Activated naive CD8-positive, alpha-beta T cell treated with anti-CD3 and anti-CD28 coated beads, Interleukin-2, amount 50 U/mL, for 16 hours (primary cell): ENCODE measurements around the gene YIPF4.
"Not testable (repeated sequence)": the region's sequence is repeated elsewhere in the genome, so short reads cannot be mapped to it uniquely, and the experiment has no call there.

Experiments used
- DNase-seq: peaks from one replicate; pipeline ENCODE4 v3.0.0-alpha.2; 2020; ENCODE audit warnings: low read depth, low spot score

Gene YIPF4

DNA sequence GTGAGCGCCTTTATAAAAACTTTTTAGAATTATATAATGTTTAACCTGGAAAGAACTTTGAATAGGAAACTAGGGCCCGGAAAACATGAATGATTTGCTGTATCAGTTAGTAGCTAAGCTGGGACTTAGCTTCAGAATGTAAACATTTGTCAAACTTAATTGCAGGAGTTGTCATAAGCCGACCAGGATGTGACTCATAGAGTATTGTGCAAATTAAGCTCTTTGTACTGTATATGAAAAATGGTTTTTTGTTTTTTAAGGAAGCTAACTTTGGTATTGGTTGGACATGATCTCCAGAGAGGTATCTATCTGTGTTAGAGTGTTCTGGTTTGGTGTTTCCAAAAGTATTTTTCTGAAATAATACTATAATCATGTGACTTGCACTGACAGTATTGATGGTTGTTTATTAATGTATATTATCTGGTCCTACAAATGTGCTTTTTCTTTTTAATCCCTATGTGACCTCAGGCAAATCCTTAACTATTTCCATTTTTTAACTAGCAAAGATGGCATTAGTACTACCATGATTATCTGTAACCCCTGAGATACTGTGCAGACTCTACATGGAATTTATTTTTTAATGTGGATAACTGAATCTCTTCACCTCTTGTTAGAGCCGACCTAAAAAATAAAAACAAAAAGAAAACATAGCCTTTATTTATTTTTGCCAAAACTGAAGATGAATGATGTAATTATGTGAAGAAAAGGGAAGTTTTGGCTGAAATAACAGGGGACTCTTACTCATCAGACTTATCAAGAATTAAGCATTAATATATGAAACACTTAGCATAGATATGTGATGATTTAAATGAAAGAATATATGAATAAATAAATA is 11.7 kb downstream of the YIPF4 start:
- no peak for DNase-seq

DNA sequence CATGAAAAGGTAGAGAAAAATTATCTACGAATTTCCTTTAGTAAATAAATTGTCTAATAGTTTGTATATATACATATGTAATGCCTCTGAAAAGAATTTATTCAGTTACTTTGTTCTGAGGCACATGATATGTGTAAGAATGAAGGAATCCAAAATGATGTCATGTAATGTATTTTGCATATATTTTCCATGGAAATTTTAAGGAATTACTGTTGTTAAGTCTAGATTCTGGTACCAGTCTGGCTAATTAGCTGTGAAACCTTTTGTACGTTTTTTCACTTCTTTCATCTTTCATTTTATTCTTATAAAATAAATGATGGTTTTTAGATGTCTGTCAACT is 12.3 kb downstream of the YIPF4 start:
- no peak for DNase-seq

DNA sequence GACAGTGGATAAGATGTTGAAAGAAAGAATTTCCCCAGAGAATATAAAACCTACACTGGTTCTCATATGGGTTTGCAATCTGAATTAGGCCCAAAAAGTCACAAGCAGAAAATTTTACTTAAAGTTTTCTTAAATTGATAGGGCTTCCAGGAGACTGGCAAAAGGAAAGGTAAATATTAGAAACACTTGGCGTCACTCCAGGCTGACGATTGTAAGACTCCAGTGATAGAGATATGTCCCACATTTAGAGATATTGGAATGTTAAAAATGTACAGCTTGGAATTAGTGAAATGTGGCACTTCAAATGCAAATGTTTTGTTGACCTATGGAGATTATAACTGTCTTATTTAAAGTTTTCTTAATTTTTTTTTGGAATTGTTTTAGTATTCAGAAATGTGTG is 14.0 kb downstream of the YIPF4 start:
- DNase-seq = no peak

DNA sequence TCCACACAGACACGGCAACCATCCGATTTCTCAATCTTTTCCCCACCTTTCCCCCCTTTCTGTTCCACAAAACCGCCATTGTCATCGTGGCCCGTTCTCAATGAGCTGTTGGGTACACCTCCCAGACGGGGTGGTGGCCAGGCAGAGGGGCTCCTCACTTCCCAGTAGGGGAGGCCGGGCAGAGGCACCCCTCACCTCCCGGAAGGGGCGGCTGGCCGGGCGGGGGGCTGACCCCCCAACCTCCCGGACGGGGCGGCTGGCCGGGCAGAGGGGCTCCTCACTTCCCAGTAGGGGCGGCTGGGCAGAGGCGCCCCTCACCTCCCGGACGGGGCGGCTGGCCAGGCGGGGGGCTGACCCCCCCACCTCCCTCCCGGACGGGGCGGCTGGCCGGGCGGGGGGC is 15.8 kb downstream of the YIPF4 start:
- DNase-seq = not testable (repeated sequence)

DNA sequence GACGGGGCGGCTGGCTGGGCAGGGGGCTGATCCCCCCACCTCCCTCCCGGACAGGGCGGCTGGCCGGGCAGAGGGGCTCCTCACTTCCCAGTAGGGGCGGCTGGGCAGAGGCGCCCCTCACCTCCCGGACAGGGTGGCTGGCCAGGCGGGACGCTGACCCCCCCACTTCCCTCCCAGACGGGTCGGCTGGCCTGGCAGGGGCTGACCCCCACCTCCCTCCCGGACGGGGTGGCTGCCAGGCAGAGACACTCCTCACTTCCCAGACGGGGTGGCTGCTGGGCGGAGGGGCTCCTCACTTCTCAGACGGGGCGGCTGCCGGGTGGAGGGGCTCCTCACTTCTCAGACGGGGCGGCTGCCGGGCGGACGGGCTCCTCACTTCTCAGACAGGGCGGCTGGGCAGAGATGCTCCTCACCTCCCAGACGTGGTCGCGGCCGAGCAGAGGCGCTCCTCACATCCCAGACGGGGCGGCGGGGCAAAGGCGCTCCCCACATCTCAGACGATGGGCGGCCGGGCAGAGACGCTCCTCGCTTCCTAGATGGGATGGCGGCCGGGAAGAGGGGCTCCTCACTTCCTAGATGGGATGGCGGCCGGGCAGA is 16.4 kb downstream of the YIPF4 start:
- DNase-seq = not testable (repeated sequence)

DNA sequence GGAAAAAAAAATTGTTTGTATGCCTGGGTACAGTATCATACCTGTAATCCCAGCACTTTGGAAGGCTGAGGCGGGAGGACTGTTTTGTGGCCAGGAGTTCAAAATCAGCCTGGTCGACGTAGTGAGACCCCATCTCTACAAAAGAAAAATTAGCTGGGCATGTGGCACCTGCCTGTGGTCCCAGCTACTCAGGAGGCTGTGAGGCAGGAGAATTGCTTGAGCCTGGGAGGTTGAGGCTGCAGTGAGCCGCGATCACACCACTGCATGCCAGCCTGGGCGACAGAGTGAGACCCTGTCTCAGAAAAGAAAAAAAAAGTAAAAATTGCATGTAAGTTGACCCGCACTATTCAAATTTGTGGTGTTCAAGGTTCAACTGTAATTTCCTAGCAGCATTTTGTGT is 32.9 kb downstream of the YIPF4 start:
- DNase-seq = no peak

DNA sequence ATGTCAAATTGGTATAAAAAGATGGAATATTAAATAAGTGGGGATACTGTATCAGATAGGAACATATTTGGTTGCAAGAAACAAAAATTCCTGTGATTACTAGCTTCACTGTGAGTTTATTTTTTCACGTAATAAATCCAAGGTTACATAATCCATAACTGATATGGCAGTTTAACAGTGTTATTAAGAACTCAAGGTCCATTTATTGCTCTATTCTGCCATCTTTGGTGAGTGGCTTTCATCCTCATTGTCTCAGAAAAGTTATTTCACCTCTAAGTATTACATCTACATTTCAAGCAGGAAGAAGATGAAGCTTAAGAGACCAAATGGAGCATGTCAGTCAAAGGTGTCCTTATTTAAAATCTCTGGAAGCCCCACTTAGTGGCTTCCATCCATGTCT is 37.2 kb downstream of the YIPF4 start:
- DNase-seq = no peak

DNA sequence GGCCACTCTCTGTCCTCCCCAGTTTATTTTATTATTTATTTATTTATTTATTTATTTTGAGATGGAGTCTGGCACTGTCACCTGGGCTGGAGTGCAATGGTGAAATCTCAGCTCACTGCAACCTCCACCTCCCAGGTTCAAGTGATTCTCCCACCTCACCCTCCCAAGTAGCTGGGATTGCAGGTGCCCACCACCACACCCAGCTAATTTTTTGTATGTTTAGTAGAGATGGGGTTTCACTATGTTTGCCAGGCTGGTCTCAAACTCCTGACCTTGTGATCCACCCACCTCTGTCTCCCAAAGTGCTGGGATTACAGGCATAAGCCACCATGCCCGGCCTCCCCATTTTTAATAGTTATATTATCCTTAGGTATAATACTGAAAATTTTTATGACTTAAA is 51.0 kb downstream of the YIPF4 start:
- not testable (repeated sequence) for DNase-seq

DNA sequence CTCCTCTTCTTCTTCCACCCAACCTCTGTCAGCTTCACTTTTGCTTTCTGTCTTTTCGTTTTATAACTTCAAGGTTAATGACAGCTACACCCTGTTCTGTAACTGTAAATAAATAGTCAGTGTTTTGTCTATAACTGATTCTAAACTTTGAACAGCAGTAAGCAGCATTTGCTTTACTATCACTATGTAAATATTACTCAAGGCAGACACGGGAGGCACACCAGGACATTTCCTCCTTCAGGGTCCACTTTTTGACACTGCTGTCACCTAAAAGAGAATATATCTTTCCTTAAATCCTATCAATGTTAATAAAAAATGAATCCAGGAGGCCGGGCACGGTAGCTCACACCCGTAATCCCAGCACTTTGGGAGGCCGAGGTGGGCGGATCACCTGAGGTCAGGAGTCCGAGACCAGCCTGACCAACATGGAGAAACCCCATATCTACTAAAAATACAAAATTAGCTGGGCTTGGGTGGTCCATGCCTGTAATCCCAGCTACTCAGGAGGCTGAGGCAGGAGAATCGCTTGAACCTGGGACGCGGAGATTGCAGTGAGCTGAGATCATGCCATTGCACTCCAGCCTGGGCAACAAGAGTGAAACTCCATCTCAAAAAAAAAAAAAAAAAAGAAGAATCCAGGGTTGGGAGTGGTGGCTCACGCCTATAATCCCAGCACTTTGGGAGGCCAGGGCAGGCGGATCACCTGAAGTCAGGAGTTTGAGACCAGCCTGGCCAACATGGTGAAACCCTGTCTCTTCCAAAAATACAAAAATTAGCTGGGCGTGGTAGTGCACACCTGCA is 51.7 kb downstream of the YIPF4 start:
- DNase-seq = not testable (repeated sequence)

DNA sequence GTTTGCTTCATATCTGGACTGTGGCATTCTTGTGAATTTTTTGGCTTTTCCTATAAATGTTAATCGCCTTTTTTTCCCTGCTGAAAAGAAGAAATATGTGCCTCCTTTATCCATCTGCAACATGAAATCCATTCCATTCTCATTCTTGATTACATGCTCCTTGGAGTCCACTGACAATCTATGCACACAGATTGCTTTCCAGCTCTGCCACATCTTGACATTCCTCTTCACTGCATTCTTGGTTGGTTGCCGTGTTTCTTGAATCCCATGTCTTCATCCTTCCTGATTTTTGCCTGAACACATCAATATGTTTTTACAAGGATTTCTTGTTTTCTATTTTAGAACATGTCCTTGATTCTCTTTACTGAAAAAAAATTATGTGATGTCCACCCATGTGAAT is 52.4 kb downstream of the YIPF4 start:
- DNase-seq = no peak

DNA sequence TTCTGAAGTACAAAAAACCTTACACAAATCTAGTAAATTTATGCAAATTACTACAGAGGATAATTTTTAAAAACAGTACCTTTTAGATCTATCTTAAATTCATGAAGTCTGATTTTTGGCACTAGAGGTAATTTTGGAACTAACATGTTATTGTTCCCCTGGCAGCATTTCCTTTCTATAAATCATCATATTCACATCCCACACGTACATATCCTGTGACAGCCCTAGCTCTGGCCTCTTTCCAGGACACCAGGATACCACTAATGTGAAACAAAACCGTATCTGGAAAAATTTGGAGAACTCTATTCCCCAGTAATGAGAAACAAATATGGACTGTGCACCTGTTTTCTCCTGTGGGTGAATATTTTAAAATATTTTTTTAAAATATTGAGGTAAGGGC is 65.1 kb downstream of the YIPF4 start:
- DNase-seq = no peak

DNA sequence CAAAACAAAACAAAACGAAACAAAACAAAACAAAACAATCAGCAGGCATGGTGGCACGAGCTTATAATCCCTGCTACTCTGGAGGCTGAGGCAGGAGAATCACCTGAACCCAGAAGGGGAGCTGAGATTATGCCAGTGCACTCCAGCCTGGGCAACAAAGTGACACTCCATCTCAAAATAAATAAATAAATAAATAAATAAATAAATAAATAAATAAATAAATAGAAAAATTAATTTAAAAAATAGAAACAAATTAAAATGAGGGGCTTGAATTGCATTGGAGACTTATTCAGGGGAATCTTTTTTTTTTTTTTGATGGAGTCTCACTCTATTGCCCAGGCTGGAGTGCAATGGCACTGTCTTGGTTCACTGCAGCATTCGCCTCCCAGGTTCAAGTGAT is 73.1 kb downstream of the YIPF4 start:
- DNase-seq = not testable (repeated sequence)

DNA sequence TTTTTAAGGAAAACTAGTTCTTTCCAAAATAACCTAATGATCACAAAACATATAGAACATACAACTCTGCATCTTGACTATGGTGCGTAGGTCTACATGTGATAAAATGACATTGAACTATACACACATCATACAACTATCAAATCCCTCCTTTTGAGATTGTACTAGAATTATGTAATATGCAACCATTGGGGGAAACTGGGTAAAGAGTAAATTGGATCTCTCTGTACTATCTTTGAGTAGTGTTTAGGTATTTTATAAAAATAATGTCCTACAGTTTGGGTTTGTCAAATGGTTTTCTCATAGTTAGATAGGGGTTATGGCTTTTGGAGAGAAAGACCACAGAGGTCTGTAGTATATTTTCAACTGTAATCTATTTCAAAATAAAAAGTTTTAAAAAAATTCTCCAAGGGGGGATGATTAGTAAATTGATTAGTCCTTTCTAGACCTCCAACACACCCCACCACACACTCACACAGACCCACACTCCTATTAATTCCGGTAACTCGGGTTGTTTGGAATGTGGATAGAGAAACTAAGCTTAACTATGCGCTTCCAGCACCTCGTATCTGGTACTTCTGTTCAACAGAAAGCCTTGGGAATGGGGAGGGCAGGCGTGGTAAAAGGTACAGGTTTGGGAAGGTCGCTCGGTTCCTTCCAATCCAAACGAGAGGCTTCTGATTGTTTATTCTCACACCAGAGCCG is 78.4 kb downstream of the YIPF4 start:
- no peak for DNase-seq

DNA sequence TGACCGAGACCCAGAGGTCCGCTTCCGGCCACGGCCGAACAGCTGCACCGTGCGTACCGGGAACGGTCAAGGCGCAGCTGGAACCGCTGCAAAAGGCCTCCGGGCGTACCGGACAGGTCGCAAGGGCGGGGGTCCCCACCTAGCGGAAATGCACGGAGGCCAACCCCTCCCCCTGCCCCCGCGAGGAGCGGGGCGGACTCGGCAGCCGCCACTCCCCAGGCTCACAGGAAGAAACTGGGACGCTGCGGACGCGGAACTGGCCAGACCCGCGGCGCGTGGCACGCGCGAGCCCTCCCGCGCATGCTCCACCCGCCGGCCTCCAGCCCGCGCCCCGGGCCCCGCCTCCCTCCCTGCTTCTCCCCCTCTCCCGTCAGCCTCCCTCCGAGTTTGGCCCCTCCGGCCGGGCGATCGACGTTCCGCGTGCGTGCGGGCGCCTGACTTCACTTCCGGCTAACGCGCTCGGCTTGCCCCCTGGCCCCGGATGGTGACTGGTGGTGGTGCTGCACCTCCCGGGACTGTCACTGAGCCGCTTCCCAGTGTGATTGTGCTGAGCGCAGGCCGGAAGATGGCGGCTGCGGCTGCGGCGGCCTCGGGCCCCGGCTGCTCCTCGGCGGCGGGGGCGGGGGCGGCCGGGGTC is 79.1 kb downstream of the YIPF4 start, which contains the start of gene BIRC6:
BIRC6 (plus strand) TSS at position 343 of the 637 bp plus-strand sequence; CDS start at position 482, 139 bp downstream.
- DNase-seq = peak; percentile 90

DNA sequence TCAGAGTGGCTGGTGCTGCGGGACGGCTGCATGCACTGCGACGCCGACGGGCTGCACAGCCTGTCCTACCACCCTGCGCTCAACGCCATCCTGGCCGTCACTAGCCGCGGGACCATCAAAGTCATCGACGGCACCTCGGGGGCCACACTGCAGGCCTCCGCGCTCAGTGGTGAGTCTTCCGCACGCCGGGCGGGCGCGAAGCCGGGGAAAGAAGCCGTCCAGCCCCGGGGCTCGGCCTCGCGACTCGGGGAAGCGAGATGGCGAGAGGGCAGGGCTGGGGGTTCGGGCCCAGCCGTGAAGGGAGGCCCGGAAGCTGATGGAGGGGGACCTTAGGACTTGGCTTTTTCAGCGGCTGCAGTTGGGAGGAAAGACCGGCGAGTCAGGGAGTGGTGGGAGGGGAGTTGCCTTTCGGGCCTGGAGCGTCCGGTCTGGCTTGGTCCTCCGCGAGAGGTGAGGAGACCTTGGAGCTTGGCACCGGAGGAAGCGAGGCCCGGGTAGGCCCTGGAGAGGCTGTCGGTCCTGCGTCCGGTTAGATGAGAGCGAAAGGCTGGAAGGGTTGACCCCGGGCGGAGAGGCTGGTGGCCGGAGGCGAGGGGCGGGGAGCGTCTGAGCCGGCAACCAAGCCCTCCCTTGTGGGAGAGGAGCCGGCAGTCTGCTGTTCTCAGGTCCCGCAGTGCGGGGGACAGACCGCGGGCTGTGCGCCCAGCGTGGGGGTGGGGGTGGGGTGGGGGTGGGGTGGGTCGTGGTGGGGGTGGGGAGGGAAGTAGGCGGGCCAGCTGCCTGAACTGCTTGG is 79.8 kb downstream of the YIPF4 start:
- DNase-seq = no peak

DNA sequence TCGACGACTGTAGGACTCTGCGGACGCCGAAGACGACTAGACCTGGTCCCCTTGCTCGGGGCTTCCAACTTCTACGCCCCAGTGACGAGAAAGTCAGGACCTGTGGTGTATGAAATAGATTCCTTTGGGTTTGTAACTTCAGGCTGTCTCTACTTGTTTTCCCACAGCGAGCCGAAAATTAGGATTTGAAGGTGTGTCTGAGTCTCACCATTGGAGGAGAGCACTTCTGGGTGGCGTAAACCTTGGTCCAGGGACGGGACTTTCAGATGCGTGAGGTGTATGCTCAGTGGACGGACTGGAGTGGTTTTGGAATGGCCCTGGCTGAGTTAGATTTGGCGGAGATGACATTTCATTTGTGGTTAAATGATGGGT is 80.4 kb downstream of the YIPF4 start:
- no peak for DNase-seq

DNA sequence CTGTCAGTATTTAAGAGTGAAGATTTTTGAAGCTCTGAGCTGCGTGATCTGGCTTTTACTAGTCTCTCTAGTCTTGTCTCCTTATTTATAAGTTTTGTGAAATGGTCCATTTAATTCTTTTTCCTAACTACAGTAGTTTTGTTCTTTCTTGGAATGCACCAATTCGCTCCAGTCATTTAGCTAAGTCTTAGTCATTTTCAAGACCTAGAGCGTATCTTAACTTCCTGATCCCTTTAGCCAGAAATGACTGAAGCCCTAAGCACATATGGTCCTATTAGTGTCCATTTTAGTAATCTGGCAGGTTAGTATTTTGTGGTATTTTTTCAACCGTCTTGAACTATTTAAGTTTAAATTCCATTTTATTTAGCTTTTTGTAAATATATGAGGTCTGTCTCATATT is 82.7 kb downstream of the YIPF4 start:
- DNase-seq = no peak

DNA sequence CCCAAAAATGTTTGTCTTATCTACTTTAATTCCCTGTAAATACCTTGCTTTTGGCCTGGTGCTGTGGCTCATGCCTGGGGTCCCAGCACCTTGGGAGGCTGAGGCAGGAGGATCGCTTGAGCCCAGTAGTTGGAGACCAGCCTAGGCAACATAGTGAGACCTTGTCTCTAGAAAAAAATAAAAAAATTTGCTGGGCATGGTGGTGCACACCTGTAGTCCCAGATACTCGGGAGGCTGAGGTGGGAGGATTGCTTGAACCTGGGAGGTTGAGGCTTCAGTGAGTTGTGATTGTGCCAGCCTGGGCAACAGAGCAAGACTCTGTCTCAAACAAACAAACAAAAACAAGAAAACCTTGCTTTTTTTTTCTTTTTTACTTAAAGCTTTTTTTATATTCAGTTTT is 85.3 kb downstream of the YIPF4 start:
- not testable (repeated sequence) for DNase-seq

DNA sequence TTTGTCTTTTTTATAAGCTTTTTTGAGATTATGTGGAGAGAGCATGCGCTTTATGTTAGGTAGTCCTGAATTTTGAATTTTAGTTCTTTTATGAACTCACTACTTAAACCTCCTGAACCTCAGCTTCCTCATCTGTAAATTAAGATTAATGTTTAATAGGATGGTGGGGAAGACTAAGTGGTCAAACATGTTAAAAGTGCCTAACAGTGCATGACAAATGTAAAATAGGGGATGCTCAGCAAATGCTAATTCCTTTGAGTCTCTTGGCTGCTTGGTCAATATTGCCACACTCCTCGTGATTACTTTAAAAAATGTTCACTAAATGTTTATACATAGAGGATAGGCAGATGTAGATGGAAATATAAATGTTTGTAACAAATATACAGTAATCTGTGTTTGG is 85.9 kb downstream of the YIPF4 start:
- no peak for DNase-seq

DNA sequence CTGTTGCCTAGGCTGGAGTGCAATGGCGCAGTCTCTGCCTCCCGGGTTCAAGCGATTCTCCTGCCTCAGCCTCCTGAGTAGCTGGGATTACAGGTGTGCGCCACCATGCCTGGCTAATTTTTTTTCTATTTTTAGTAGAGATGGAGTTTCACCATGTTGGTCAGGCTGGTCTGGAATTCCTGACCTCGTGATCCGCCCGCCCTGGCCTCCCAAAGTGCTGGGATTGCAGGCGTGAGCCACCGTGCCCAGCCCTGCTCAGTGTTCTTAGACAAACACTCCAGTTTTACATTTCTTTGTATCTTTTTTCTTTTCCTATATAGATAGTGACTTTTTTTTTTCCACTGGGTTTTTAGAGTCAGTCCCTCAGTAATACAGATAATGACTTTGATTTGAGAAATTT is 86.6 kb downstream of the YIPF4 start:
- not testable (repeated sequence) for DNase-seq

DNA sequence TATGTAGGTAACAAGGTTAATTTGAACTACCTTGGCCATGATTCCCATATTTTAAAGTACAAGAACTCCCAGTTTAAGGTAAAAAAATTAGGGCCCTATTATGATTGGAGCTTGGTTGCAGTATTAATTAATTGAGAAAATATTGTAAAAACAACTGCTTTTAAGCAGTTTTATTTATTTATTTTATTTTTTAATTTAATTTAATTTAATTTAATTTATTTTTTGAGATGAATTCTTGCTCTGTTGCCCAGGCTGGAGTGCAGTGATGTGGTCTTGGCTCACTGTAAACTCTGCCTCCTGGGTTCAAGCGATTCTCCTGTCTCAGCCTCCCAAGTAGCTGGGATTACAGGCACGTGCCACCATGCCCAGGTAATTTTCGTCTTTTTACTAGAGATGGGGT is 88.0 kb downstream of the YIPF4 start:
- not testable (repeated sequence) for DNase-seq
